Endodermal cell (in vitro differentiated cells): Measurements from ENCODE around the gene SSBP3. TPM values are rescaled to one million over a fixed set of nuclear protein-coding genes. Genes with fewer than 3 reads are reported as not detected.

ENCODE experiments used
- DNase-seq: peaks from one replicate; pipeline ENCODE4 v3.0.0-alpha.2; 2017
- H3K27ac ChIP-seq: 2 replicates; pipeline ENCODE4 v1.5.1; 2013; ENCODE audit warnings: mild to moderate bottlenecking, low read depth, low read length, moderate library complexity
- H3K27me3 ChIP-seq: 2 replicates; pipeline ENCODE4 v1.6.1; 2013; ENCODE audit warnings: mild to moderate bottlenecking, low read length, moderate library complexity; ENCODE audit not compliant: insufficient read depth, control insufficient read depth, poor library complexity, severe bottlenecking
- H3K36me3 ChIP-seq: 2 replicates; pipeline ENCODE4 v1.7.0; 2013; ENCODE audit warnings: mild to moderate bottlenecking, low read length, moderate library complexity; ENCODE audit not compliant: control insufficient read depth, insufficient read depth
- H3K4me1 ChIP-seq: one replicate; pipeline ENCODE4 v1.7.0; 2013; ENCODE audit warnings: low read length; ENCODE audit not compliant: control insufficient read depth, insufficient read depth
- H3K4me3 ChIP-seq: 2 replicates; pipeline ENCODE4 v1.5.1; 2013; ENCODE audit warnings: mild to moderate bottlenecking, low read length, moderate library complexity
- H3K9ac ChIP-seq: 2 replicates; pipeline ENCODE4 v1.6.1; 2013; ENCODE audit warnings: mild to moderate bottlenecking, low read length, moderate library complexity; ENCODE audit not compliant: poor library complexity, severe bottlenecking; ENCODE audit errors: extremely low read depth
- H3K9me3 ChIP-seq: 2 replicates; pipeline ENCODE4 v1.6.1; 2013; ENCODE audit warnings: mild to moderate bottlenecking, low read length, moderate library complexity; ENCODE audit not compliant: control insufficient read depth
- H3K27ac Mint-ChIP-seq: 2 replicates; pipeline ENCODE4 v1.8.0; 2020; ENCODE audit warnings: mixed read lengths
- H3K27me3 Mint-ChIP-seq: 2 replicates; pipeline ENCODE4 v1.8.0; 2021; ENCODE audit warnings: mild to moderate bottlenecking, mixed read lengths; ENCODE audit not compliant: insufficient read depth
- H3K36me3 Mint-ChIP-seq: 2 replicates; pipeline ENCODE4 v1.8.0; 2020; ENCODE audit warnings: low read depth, mixed read lengths
- H3K4me1 Mint-ChIP-seq: 2 replicates; pipeline ENCODE4 v1.8.0; 2020; ENCODE audit warnings: mixed read lengths
- H3K4me3 Mint-ChIP-seq: 2 replicates; pipeline ENCODE4 v1.8.0; 2020; ENCODE audit warnings: mild to moderate bottlenecking, moderate library complexity, mixed read lengths
- H3K9me3 Mint-ChIP-seq: 2 replicates; pipeline ENCODE4 v1.8.0; 2020; ENCODE audit warnings: mild to moderate bottlenecking, mixed read lengths
- WGBS, 2 experiments: methylation state at CpG; one replicate each; pipeline versions ENCODE4 v1.1.5 to v1.1.7; 2013; ENCODE audit warnings: missing lambda C conversion rate in 2 of 2, mixed read lengths in 1 of 2; ENCODE audit not compliant: insufficient coverage in 1 of 2, insufficient read length in 1 of 2; 5-methylcytosine and 5-hydroxymethylcytosine counted together
- total RNA-seq, 2 donors: library from RNA; stranded (reverse); fragmentation: NEBNext Ultra II Directional in 1 of 2; extraction: Animal tissue kit (Norgen Biotek cat#: 25700) in 1 of 2; gene quantifications; 2 replicates in 1 of 2; 3 replicates in 1 of 2; pipeline ENCODE4 v1.2.1, GENCODE V29; 2021
- TF ChIP-seq, protein P1 (sequence below): fragments of 200-600 bp; sonication (generic); conservative IDR thresholded peaks from 2 replicates; pipeline ENCODE4 v1.5.0; 2021; ENCODE audit warnings: antibody characterized with exemption, mild to moderate bottlenecking

The SSBP3 gene
- total RNA-seq, 2 donors from 2014 or later, result 342 TPM

DNA sequence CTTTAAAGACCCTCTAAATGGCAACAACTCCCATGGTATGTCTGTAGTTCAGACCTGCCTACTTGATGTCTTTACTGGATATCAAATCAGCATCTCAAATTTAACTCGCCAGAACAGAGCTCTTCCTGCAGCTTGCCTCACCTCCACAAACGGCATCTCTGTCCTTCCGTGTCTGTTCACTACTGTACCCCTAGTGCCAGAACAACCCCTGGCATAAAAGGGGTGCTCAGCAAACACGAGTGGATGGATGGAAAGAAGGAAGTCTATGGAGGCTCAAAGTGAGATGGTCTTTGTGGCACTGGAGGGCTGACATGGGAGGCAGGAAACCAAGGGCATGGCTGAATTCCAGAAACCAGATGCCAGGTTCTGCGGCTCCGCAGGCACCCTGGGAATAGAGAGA, 183.5 kb downstream of the SSBP3 start:
- Mint-ChIP-seq H3K4me3 (no peak overlapping the region), H3K36me3 (peaks cover 41% of the 10 kb centered on the region), H3K9me3 (no peaks in the 10 kb centered on the region), H3K27me3 (no peaks in the 10 kb centered on the region), H3K27ac (peak overlapping the region; percentile 4), H3K4me1 (peaks cover 44% of the 10 kb centered on the region)
- peaks cover 2% of the 10 kb centered on the region for H3K4me1 ChIP-seq
- H3K36me3 ChIP-seq, result peaks cover 45% of the 10 kb centered on the region
- H3K9me3 ChIP-seq, result no peaks in the 10 kb centered on the region
- TF ChIP-seq, protein P1, sequence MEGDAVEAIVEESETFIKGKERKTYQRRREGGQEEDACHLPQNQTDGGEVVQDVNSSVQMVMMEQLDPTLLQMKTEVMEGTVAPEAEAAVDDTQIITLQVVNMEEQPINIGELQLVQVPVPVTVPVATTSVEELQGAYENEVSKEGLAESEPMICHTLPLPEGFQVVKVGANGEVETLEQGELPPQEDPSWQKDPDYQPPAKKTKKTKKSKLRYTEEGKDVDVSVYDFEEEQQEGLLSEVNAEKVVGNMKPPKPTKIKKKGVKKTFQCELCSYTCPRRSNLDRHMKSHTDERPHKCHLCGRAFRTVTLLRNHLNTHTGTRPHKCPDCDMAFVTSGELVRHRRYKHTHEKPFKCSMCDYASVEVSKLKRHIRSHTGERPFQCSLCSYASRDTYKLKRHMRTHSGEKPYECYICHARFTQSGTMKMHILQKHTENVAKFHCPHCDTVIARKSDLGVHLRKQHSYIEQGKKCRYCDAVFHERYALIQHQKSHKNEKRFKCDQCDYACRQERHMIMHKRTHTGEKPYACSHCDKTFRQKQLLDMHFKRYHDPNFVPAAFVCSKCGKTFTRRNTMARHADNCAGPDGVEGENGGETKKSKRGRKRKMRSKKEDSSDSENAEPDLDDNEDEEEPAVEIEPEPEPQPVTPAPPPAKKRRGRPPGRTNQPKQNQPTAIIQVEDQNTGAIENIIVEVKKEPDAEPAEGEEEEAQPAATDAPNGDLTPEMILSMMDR, result no peak
- DNase-seq, result no peak
- no peak overlapping the region for H3K4me3 ChIP-seq
- H3K27ac ChIP-seq, result peak overlapping the region; percentile 8
- no peak overlapping the region for H3K9ac ChIP-seq
- no peaks in the 10 kb centered on the region for H3K27me3 ChIP-seq
- 94 to 96% methylated on average over 3 to 6 of the region's 6 CpGs for WGBS, 2 experiments

DNA sequence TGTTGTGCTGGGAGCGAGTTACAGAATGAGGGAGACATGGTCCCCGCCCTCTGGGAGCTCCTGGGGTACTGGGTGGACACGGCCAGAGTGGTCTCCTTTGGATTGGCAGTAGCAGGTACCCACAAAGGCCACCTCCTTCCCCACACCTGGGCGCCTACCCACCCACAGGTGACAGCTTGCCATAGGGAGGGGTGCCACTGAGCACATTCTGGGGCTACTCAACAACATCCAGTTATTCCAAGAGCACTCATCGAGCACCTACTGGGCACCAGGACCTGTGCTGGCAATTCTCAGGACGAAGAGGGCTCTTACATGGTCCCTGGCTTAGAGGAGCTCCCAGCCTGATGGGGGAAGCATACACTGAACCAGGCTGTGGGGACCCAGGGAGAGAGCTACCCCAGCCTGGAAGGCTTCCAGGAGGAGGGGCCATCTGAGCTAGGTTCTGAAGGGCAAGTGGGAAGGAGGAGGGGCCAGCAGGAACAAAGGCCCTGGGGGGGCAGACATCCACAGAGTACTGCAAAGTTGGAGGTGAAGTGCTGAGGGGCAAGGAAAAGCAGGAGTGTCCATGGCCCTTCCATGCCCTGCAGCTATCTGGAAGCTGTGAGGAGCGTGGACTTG, 184.2 kb downstream of the SSBP3 start:
- Histone ChIP-seq H3K36me3 (peaks cover 45% of the 10 kb centered on the region), H3K27ac (peak overlapping the region; percentile 30), H3K27me3 (no peaks in the 10 kb centered on the region), H3K4me1 (peaks cover 2% of the 10 kb centered on the region), H3K9ac (no peak overlapping the region), H3K4me3 (no peak overlapping the region), H3K9me3 (no peaks in the 10 kb centered on the region)
- H3K9me3 Mint-ChIP-seq, result no peaks in the 10 kb centered on the region
- peak overlapping the region; percentile 71 for H3K27ac Mint-ChIP-seq
- no peak overlapping the region for H3K4me3 Mint-ChIP-seq
- H3K4me1 Mint-ChIP-seq, result peaks cover 44% of the 10 kb centered on the region
- WGBS, 2 experiments, result 95 to 100% methylated on average over 4 to 7 of the region's 7 CpGs
- peaks cover 42% of the 10 kb centered on the region for H3K36me3 Mint-ChIP-seq
- H3K27me3 Mint-ChIP-seq, result no peaks in the 10 kb centered on the region
- peak; percentile 67 for DNase-seq
- TF ChIP-seq, protein P1, result no peak

DNA sequence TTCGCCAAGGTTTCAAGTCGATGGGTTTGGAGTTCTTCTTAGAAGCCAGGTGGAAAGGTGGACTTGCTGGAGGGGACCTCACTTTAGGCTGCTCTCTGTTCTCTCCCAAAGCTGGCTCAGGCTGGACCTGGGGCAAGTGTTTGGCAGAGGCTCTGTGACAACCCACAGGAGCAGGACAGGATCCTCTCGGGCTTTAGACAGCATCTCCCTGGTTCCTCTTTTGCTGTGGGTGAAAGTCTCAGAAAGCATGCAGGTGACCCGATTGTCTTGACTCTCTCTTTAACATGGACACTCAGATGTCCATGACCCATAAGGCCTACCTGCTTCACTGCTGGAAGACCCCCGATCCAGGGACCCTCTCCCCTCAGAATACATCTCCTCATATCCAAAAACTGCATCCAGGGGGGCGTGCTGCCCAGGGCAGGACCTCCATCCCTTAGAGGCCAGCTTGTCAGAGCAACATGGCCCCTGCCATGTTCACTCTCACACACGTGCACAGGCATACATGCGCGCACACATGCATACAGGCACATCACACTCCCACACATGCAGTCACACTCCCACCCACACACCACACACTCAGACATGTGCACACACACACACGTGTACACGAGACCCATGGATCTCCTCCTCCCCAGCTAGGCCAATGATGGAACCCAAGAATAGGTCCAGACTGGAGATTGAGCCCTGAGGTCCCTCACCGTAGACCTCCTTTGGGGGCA, 184.9 kb downstream of the SSBP3 start:
- peak overlapping the region; percentile 88 for H3K27ac Mint-ChIP-seq
- H3K9me3 ChIP-seq, result no peaks in the 10 kb centered on the region

More for the DNA sequence above, 184.9 kb downstream of the SSBP3 start:
- TF ChIP-seq, protein P1, result no peak
- DNase-seq, result peak; percentile 45
- Mint-ChIP-seq H3K27me3 (no peaks in the 10 kb centered on the region), H3K36me3 (peaks cover 42% of the 10 kb centered on the region), H3K4me3 (no peak overlapping the region), H3K9me3 (no peaks in the 10 kb centered on the region), H3K4me1 (peaks cover 42% of the 10 kb centered on the region)
- Histone ChIP-seq H3K4me3 (no peak overlapping the region), H3K4me1 (peaks cover 2% of the 10 kb centered on the region), H3K27ac (peak overlapping the region; percentile 64), H3K36me3 (peaks cover 49% of the 10 kb centered on the region), H3K9ac (no peak overlapping the region), H3K27me3 (no peaks in the 10 kb centered on the region)
- 97% methylated on average over 9 to 12 of the region's 12 CpGs for WGBS, 2 experiments
